OCI-LY1 (cell line): ENCODE data around the gene COX6B1.

Source experiments
- H2AFZ ChIP-seq: fragments of 200-600 bp; sonication (generic), shearing (Covaris generic); 2 replicates; pipeline ENCODE4 v1.6.0; 2014; ENCODE audit warnings: antibody characterized with exemption, mild to moderate bottlenecking, low read length
- H3F3A ChIP-seq: fragments of 200-600 bp; sonication (generic), shearing (Covaris generic); 2 replicates; pipeline ENCODE4 v1.6.0; 2014; ENCODE audit warnings: mild to moderate bottlenecking, antibody characterized with exemption, low read length, moderate library complexity; ENCODE audit not compliant: insufficient read depth
- H3K27ac ChIP-seq: fragments of 200-600 bp; sonication (generic); 2 replicates; pipeline ENCODE4 v1.5.1; 2014; ENCODE audit warnings: low read length, mixed run types, mild to moderate bottlenecking, low read depth; ENCODE audit not compliant: poor library complexity, severe bottlenecking
- H3K27me3 ChIP-seq: fragments of 200-600 bp; sonication (generic); 2 replicates; pipeline ENCODE4 v1.6.0; 2014; ENCODE audit warnings: antibody characterized with exemption, mild to moderate bottlenecking, low read length, moderate library complexity; ENCODE audit not compliant: insufficient read depth
- H3K36me3 ChIP-seq: fragments of 200-600 bp; sonication (generic); 2 replicates; pipeline ENCODE4 v1.6.1; 2014; ENCODE audit warnings: mild to moderate bottlenecking, antibody characterized with exemption, low read length, moderate library complexity, mixed read lengths; ENCODE audit not compliant: insufficient read depth
- H3K4me1 ChIP-seq: fragments of 200-600 bp; sonication (generic); 2 replicates; pipeline ENCODE4 v1.5.1; 2014; ENCODE audit warnings: mild to moderate bottlenecking, low read length, moderate library complexity; ENCODE audit not compliant: insufficient read depth, severe bottlenecking
- H3K4me2 ChIP-seq: fragments of 200-600 bp; sonication (generic), shearing (Covaris generic); 2 replicates; pipeline ENCODE4 v1.6.1; 2014; ENCODE audit warnings: low read length
- H3K4me3 ChIP-seq: fragments of 200-600 bp; sonication (generic); 2 replicates; pipeline ENCODE4 v1.5.1; 2014; ENCODE audit warnings: low read length, low read depth, mild to moderate bottlenecking, mixed read lengths; ENCODE audit not compliant: poor library complexity, severe bottlenecking
- H3K79me2 ChIP-seq: fragments of 200-600 bp; shearing (Covaris generic); 2 replicates; pipeline ENCODE4 v1.6.1; 2016; ENCODE audit warnings: mixed run types, low read length, mixed read lengths; ENCODE audit not compliant: insufficient read depth
- H3K9ac ChIP-seq: fragments of 200-600 bp; sonication (generic), shearing (Covaris generic); 2 replicates; pipeline ENCODE4 v1.6.1; 2014; ENCODE audit warnings: mild to moderate bottlenecking, low read length, mixed read lengths
- H3K9me2 ChIP-seq: fragments of 200-600 bp; sonication (generic), shearing (Covaris generic); 2 replicates; pipeline ENCODE4 v1.6.1; 2014; ENCODE audit warnings: low read depth, mild to moderate bottlenecking, low read length, mixed read lengths
- H3K9me3 ChIP-seq: fragments of 200-600 bp; shearing (Covaris generic); 2 replicates; pipeline ENCODE4 v1.6.1; 2014; ENCODE audit warnings: low read length, mixed read lengths
- H4K20me1 ChIP-seq: fragments of 200-600 bp; sonication (generic), shearing (Covaris generic); 2 replicates; pipeline ENCODE4 v1.6.0; 2016; ENCODE audit warnings: mild to moderate bottlenecking, low read length; ENCODE audit not compliant: insufficient read depth
- CTCF ChIP-seq: fragments of 200-600 bp; sonication (generic), shearing (Covaris generic); IDR thresholded peaks from 2 replicates; pipeline ENCODE4 v1.5.1; 2017; ENCODE audit warnings: mild to moderate bottlenecking, antibody characterized with exemption, low read length, moderate library complexity, mixed read lengths
- EZH2 ChIP-seq: fragments of 200-600 bp; sonication (generic), shearing (Covaris generic); IDR thresholded peaks from 2 replicates; pipeline ENCODE4 v1.8.0; 2017; ENCODE audit warnings: borderline replicate concordance, mixed run types, mild to moderate bottlenecking, antibody characterized with exemption, low read length, moderate library complexity, mixed read lengths

Gene COX6B1

GRCh38 chr19:35607661-35608060, 40.5 kb upstream of the COX6B1 start:
- TF ChIP-seq EZH2 (no peak), CTCF (no peak)
- Histone ChIP-seq H3K36me3 (no peaks in the 10 kb centered on the region), H3K9ac (no peak overlapping the region), H3K9me3 (peaks cover 3% of the 10 kb centered on the region; the same call in 1 of the 2 replicates), H3K4me1 (peaks cover 22% of the 10 kb centered on the region), H3K79me2 (no peaks in the 10 kb centered on the region), H3K27ac (no peak overlapping the region), H3K4me3 (no peak overlapping the region), H3K4me2 (no peak overlapping the region), H4K20me1 (no peaks in the 10 kb centered on the region), H3K27me3 (no peaks in the 10 kb centered on the region), H3K9me2 (no peaks in the 10 kb centered on the region), H2AFZ (no peak overlapping the region), H3F3A (no peaks in the 10 kb centered on the region)

GRCh38 chr19:35608251-35608650, 39.9 kb upstream of the COX6B1 start:
- H3K27me3 ChIP-seq = no peaks in the 10 kb centered on the region
- H3K4me3 ChIP-seq = no peak overlapping the region
- TF ChIP-seq CTCF (no peak), EZH2 (no peak)
- H3K9me2 ChIP-seq = no peaks in the 10 kb centered on the region
- no peak overlapping the region for H3K27ac ChIP-seq
- H3K4me2 ChIP-seq = no peak overlapping the region
- H3K4me1 ChIP-seq = peaks cover 27% of the 10 kb centered on the region
- H3K9ac ChIP-seq = no peak overlapping the region
- H4K20me1 ChIP-seq = no peaks in the 10 kb centered on the region
- H3K79me2 ChIP-seq = no peaks in the 10 kb centered on the region
- no peak overlapping the region for H2AFZ ChIP-seq
- H3K36me3 ChIP-seq = no peaks in the 10 kb centered on the region
- no peaks in the 10 kb centered on the region for H3F3A ChIP-seq
- peaks cover 3% of the 10 kb centered on the region; the same call in 1 of the 2 replicates for H3K9me3 ChIP-seq

- H3F3A ChIP-seq = no peaks in the 10 kb centered on the region
- H3K9me2 ChIP-seq = no peaks in the 10 kb centered on the region
- H3K27me3 ChIP-seq = no peaks in the 10 kb centered on the region
- peaks cover 3% of the 10 kb centered on the region; the same call in 1 of the 2 replicates for H3K9me3 ChIP-seq
- H3K79me2 ChIP-seq = no peaks in the 10 kb centered on the region
- peak overlapping the region; percentile 40; the same call in 1 of the 2 replicates for H3K4me2 ChIP-seq
- no peak overlapping the region for H3K4me3 ChIP-seq
- H3K27ac ChIP-seq = peak overlapping the region; percentile 62
- TF ChIP-seq CTCF (no peak), EZH2 (no peak)
- peaks cover 31% of the 10 kb centered on the region for H3K4me1 ChIP-seq
- H2AFZ ChIP-seq = no peak overlapping the region
- H3K9ac ChIP-seq = no peak overlapping the region
- no peaks in the 10 kb centered on the region for H4K20me1 ChIP-seq
- no peaks in the 10 kb centered on the region for H3K36me3 ChIP-seq
Observed at GRCh38 chr19:35609851-35610353, 38.2 kb upstream of the COX6B1 start.
